Measurements from ENCODE around the gene ACP3.
A peak's percentile ranks its signal among the peaks of the same experiment; 100 is the strongest.
"Not testable (repeated sequence)": the region's sequence is repeated elsewhere in the genome, so short reads cannot be mapped to it uniquely, and the experiment has no call there.

The ACP3 gene

DNA sequence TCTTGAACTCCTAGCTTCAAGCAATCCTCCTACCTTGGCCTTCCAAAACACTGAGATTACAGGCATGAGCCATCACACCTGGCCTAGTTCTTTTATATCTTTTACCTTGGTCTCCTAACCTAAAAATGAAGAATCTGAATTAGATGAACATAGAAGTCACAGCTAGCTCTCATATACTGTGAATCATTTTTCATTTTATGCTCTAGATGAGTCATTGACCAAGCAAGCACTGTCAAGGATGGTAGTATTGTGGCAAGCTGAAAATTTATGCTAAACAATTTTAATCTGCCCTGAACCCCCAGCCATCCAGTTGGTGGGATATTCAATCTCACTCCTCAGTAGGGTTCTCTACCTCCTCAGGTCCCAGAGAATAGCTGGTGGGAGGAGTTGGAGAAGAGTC lies 51.8 kb downstream of the ACP3 start:
- no peak for FAIRE-seq

DNA sequence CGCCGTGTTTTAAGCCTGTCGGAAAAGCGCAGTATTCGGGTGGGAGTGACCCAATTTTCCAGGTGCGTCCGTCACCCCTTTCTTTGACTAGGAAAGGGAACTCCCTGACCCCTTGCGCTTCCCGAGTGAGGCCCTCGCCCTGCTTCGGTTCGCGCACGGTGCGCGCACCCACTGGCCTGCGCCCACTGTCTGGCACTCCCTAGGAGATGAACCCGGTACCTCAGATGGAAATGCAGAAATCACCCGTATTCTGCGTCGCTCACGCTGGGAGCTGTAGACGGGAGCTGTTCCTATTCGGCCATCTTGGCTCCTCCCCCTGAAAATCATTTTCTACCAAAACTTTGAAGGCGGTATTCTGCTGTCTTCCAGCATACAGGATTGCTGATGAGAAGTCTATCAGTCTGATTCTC lies 59.7 kb downstream of the ACP3 start:
- not testable (repeated sequence) for FAIRE-seq

DNA sequence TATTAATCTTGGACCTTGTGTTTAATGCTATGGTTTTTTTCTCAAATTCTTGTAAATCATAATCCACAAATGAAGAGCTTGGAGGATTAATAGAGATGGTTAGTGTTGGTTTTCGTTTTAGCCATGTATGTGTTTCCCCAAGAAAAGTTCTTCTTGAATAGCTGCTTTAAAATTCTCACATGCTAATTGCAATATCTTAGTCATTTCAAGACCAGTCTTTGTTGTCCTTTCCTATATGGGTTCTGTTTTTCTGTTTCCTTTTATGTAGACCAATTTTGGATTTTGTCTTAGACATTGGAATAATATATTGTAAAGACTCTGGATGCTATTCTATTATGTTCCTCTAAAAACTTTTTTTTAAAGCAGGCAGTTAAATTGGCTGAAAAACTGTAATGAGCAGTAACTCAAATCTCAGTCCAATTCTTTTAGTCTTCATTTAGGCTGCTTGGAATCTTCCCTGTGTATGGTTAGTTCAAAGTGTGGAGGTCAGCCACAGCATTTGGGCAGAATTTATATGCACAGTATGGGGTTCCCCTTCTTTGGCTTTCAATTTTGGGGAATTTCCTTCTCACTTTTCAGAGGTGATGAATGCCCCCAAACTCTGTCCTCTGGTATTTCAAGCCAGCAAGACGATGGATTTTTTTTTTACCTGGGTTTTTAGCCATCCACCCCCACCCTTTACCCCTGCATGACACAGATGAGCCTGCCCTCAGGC lies 61.0 kb downstream of the ACP3 start:
- FAIRE-seq: no peak

DNA sequence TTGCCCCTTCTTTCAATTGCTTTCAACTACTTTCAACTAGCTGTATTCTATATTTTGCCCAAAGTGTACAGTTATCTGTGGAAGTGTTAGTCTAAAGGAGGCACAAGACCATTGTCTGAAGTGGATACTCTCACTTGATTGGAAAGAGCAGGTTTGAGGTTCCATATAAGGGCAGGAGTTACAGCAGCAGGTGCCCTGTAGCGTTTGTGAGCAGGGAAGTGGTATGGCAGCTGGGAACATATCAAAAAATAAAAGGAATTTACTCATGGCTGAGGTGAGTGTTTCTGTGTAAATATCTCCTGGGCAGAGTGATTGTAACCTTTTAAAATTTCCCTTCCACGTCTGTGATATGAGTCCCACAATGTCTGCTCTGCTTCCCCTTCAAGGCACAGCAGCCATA lies 61.6 kb downstream of the ACP3 start:
- FAIRE-seq: no peak

DNA sequence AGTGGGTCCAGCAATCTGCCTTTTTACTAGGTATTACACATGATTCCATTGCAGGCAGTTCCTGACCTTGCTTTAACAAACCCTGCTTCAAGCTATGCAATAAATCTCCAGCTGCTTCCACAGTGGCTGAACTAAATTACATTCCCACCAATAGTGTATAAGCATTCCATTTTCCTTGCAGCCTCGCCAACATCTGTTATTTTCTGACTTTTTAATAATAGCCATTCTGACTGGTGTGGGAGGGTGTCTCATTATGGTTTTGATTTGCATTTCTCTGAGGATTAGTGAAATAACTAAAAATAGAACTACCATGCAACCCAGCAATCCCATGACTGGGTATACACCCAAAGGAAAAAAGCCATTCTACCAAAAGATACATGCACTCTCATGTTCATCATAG lies 63.7 kb downstream of the ACP3 start:
- FAIRE-seq: no peak

DNA sequence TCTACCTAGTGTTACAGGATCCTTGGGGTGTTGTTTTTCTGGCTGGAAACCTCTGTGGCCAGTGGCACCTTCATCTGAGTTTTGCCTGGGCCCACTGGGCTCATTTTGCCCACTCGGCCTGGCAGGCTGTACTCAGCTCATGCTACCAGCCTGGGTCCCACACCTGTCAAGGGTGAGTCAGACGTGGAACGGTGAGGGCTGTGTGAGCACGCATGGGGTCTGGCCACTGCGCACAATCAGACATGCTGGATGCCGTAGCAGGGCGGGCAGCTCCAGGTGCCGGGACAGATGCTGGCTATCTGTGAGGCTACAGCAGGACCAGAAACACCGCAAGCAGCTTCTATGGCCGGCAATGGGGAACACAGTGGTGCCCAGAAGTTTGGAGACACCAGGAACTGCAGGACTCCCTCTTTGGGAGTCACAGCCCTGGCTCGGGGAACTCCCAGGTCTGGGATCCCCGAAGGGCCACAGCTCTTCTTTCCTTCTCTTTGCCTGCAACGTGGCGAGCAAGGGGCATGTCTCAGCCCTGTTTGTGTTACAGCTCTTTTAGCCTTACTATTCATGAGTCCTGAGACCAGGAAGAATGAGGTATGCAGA lies 64.2 kb downstream of the ACP3 start:
- FAIRE-seq: no peak

DNA sequence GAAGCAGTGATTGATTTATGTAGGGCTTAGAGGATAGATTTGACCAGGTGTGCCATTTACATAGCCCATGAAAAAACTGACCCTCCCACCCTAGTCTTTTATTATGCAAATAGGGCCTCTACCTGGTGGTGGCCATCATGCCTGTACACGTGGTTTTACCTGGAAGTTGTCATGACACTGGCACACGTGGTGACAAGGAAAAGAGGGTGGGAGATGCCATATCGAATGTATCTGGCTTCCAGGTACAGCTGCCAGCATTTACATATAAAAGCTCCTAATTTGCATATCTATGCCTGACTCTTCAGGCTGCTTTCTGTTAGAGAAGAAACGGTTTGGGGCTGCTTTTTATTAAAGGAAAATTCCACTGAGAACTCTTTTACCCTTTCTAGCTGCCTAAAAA lies 65.1 kb downstream of the ACP3 start:
- no peak for FAIRE-seq

DNA sequence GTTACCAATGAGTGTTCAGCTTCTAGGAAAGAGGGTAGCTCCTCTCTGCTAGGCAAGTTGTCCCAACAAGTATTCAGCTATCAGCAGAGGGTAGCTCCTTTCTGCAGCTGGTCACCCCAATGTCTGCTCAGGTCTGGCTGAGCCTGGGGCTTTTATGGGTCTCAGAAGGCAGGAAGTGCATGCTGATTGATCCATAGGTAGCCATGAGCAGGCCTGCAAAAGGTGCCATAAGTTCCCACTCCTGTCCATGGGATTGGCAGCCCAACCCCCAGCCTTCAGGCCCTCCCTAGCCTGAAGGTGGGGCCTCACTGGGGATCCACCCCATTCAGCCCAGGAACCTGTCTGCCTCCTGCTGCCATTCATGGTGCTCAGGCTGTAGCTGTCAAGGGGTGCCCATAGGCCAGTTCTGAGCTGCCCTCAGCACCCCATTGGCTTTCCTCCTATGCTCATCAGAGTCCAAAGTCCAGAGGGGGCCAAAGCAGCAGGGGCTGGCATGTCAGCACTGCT lies 65.5 kb downstream of the ACP3 start:
- no peak for FAIRE-seq

DNA sequence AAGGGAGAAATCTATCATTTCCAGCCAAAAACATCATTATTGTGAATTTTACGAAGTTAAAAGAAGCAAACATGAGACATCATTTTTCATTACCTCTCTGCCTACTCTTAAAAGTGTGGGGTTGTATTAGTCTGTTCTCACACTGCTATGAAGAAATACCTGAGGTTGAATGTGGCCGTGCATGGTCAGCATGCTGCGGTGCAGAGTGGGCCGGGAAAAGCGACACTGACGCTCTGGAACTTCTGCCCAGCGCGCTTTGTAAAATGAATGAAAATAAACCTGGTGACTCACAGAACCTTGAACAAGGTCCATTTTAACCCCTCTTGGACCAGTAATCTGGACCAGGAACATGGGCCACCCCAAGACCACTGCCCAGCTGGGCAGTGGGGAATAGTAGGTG lies 69.1 kb downstream of the ACP3 start:
- no peak for FAIRE-seq

DNA sequence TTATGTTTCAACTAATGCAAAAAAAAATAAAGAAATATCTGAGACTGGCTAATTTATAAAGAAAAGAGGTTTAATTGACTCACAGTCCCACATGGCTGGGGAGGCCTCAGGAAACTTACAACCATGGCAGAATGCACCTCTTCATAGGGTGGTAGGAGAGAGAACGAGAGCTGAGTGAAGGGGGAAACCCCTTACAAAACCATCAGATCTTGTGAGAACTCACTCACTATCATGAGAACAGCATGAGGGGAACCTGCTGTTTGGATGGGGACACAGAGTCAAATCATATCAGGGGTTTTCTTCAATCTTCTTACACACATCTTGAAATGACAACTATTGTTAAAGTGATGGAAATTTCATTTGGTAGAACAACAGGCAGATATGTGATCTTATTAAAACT lies 75.5 kb downstream of the ACP3 start:
- not testable (repeated sequence) for FAIRE-seq

DNA sequence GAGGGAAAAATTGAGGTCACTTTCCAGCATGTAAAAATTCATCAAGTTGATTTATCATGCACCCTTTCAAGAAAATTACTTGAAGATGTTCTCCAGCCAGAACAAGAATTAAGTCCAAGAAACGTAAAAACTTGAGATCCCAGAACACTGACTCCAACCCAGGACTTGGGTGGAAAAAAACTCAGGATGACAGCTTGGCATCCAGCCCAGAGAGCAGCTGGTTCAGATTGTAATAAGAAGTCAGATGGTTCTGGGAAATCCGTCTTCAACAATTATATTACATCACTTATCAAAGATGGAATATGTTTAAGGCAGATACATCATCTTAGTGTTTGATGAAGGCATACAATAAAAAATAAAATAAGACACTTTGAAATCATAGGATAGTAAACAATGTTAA lies 77.1 kb downstream of the ACP3 start:
- FAIRE-seq: no peak

DNA sequence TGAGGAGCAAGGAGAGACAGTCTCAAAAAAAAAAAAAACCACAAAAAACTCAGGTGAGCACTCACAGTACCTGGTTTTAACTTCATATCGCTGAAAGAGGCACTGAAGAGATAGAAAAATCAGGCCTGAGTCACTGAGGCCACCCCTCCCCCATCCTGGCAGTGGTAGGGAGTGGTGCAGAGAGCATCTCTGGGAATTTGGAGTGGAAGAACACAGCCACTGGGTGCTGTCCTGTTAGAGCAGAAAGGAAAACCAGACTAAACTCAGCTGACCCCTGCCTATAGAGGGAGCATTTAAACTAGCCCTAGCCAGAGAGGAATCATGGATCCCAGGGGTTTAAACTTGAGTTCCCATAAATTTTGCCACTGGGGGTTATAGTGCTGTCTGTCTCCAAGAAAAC lies 77.9 kb downstream of the ACP3 start:
- no peak for FAIRE-seq

DNA sequence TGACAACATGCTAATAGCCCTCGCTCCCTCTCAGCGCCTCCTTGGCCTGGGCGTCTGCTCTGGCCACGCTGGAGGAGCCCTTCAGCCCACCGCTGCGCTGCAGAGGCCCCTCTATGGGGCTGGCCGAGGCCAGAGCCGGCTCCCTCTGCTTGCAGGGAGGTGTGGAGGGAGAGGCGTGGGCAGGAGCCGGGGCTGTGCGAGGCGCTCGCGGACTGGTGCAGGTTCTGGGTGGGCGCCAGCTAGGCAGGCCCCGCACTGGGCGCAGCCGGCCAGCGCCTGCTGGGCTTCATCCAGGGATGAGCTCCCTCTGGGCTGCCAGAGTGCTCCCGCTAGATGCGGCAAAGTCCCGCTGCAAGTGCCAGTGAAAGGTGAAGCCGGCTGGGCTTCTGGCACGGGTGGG lies 79.0 kb downstream of the ACP3 start:
- no peak for FAIRE-seq

DNA sequence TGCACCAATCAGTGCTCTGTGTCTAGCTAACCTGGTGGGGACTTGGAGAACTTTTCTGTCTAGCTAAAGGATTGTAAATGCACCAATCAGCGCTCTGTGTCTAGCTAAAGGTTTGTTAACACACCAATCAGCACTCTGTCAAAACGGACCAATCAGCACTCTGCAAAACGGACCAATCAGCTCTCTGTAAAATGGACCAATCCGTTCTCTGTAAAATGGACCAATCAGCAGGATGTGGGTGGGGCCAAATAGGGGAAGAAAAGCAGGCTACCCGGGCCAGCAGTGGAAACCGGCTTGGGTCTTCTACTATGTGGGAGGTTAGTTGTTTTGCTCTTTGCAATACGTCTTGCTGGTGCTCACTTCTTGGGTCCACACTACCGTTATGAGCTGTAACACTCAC lies 79.6 kb downstream of the ACP3 start:
- not testable (repeated sequence) for FAIRE-seq

DNA sequence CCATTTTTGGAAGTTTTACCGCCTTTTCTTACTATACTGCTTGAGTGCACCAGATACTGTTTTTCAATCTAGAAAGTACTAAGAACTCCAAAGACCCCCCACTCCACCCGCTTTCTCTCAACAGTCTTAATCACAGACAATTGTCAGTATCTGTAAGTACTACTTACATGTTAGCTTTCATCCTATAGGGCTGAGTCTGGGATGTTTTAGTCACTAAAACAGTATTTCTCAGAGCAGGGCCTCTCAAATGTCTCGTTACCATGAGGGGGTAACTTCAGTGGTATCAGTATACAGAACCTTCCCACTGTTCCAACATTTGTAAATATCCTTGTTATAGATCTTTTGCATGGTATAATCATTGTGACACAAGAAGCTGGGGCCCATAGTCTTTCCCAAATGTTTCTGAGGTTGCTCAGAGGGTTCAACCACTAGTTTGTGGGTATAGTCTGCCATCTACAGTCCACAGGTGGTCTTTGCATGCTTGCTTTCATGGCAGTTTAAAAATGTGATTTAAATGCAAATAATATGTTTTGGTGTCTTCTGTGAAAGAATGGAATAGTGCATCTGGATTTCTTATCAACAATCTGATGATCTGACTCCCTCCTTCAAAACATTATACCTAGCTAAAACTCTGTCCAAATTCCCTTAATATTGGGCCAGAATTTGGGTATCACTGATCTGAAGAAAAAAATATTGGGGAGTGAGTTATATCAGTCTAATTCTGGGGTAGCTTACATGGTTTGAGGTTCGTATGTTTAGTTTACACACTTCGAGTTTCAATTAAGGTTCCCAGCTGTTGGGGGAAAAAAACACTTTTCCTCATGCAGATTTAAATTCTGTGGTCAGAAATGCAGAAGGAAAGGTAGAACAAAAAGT lies 82.1 kb downstream of the ACP3 start:
- peak; percentile 94 for FAIRE-seq

DNA sequence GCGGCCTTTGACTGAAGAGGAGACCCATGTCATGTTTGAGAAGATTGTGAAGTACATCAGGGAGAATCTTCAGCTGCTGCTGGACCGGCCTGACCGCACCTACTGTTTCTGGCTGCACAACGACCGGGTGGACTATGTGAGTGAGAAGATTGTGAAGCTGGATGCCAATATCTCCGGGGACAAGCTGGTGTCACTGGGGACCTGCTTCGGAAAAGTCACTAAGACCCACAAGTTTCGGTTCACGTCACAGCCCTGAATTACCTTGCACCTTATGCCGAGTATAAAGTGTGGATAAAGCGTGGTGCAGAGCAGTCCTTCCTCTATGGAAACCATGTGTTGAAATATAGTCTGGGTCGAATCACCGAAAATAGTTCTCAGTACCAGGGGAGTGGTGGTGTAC lies 84.0 kb downstream of the ACP3 start:
- FAIRE-seq: no peak

DNA sequence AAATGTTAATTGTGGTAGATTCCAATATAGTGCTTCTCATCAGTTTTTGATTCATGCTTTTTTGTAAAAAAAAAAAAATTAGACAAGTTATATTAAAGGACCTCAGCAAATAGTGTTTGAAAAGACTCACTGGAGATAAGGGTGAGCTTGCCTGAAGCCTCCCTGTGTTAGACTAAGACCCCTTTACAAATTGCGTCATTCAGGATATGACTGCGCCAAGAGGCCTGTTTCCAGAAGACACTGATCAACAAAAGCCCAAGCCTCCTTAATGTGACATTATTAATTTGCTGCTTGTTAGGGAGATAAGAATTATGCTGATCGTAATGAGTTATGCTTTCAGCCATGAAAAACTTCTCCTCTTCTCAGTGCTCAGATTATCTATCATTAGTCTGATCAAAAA lies 87.1 kb downstream of the ACP3 start:
- FAIRE-seq: no peak

DNA sequence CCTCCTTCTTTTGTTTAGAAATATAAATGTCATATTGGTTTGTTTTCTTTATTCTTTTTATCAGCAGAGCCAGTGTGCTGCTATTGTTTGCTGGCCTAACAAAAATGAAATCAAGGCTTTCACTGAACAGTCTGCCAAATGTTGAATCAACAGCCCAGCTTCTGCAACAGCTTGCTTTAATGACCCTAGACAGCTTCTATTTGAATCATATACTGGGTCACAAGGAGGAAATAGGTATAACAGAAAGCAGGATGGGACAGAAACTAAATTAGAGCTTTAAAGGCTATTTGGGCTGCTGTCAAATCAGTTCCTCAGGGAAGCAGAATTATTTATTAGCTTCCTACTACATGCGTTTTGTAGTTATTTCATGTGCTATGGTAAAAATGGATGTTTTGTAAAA lies 88.0 kb downstream of the ACP3 start:
- FAIRE-seq: no peak

DNA sequence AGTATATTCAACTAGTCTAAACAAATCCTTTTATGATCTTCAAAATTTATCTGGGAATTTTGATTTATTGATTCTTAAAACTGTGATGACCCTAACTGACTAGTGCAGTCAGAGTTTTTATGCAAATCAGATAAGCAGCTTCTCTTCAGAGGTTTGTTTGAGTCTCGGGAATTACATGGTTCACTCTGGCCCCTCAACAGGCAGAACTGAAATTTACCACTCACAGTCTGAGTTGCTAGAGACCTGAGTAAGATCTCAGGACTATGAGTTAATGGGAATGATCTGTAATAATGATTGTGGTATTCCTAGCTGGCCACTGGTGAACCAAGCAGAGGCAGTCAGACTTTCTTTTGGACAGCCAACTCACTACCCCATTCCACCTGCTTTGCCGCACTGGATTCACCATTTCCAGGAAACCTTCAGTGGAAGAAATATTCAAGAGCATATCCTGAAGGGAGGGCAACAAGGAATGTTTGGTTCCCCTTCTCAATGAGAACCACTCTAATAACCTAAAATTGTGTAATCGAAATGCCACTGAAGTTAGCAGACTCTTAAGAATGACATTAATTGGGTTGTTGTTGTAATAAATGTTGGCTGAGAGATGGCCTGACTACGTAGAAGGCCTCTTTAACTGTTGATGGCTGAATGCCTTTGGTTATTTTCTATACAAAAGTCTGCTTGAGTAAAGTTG lies 88.5 kb downstream of the ACP3 start:
- FAIRE-seq: no peak

DNA sequence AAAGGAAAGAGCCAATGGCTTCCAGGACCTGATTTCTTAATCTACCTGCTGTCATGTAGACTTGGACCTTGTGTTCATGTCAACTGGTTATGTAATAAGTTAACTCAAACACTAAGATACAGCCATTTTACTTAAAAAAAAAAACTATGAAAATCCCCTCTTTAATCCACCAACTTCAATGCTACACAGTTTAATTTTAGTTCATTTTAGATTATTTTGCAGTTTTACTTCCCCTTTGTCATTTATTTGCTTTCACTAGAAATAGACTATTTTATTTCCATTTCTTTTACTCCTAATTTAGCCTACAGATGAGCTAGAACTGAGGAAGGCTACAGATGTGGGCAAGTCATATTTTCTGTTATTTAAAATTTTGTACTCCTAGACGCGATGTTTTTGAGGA lies 89.4 kb downstream of the ACP3 start:
- no peak for FAIRE-seq

DNA sequence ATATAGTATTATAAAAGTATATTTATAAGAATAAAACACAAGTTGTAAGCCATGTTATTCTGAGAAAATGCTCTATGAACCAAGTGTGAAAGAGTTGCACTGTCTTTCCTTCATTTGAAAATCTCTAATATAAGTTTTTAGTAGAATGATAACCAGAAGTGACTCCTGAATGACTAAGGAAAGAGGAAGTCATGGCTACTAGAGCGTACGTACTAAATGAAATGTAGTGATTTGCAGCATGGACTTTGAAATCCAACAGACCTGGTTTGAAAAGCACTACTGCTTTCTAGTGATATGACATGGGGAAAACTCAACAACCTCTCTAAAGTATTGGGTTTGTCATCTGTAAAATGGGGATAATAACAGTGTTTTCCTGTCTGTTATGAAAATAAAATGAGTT lies 89.8 kb downstream of the ACP3 start:
- FAIRE-seq: no peak

Data from A204.1 (cell line).